K562 (cell line): ENCODE results near the gene MMP23B. TPM values are rescaled to one million over a fixed set of nuclear protein-coding genes. Genes with fewer than 3 reads are reported as not detected.

Experiments used
- BRF1 ChIP-seq: IDR thresholded peaks from 3 replicates; pipeline ENCODE4 v1.6.1; 2011; ENCODE audit warnings: borderline replicate concordance, mild to moderate bottlenecking; ENCODE audit not compliant: insufficient read length; ENCODE audit errors: extremely low read depth
- ETV1 ChIP-seq: fragments of 450-650 bp; conservative IDR thresholded peaks from 2 replicates; pipeline ENCODE4 v1.6.1; 2016; ENCODE audit warnings: missing genetic modification characterization, control low read depth, low read depth, missing compliant biosample characterization
- KAT7 ChIP-seq: sonication (generic); formaldehyde crosslinking; IDR thresholded peaks from 2 replicates; pipeline ENCODE4 v1.8.0; 2022; ENCODE audit warnings: missing genetic modification reagents, mild to moderate bottlenecking, borderline replicate concordance
- KDM4B ChIP-seq, 2 experiments: fragments of 450-650 bp in 1 of 2; sonication (generic) in 1 of 2; IDR thresholded peaks; 2 replicates each; pipeline ENCODE4 v1.6.1; 2016 to 2017; ENCODE audit warnings: borderline replicate concordance in 2 of 2, antibody characterized with exemption in 1 of 2, low read depth in 1 of 2, mild to moderate bottlenecking in 1 of 2
- KLF6 ChIP-seq: fragments of 250-450 bp; sonication (Bioruptor Pico); IDR thresholded peaks from 2 replicates; pipeline ENCODE4 v1.4.0; 2020; ENCODE audit warnings: mild to moderate bottlenecking, moderate library complexity, borderline replicate concordance
- MLX ChIP-seq, 2 experiments: fragments of 450-650 bp in 1 of 2; sonication (generic) in 1 of 2; formaldehyde crosslinking; conservative IDR thresholded peaks; 2 replicates each; pipeline versions ENCODE4 v1.4.0 to v1.8.1; 2020 to 2022; ENCODE audit warnings: mild to moderate bottlenecking in 1 of 2, missing genetic modification reagents in 1 of 2
- SNIP1 ChIP-seq: fragments of 450-650 bp; IDR thresholded peaks from 2 replicates; pipeline ENCODE4 v1.7.1; 2017; ENCODE audit warnings: low read depth, mild to moderate bottlenecking
- TAF7 ChIP-seq: fragments of 450-650 bp; IDR thresholded peaks from 2 replicates; pipeline ENCODE4 v1.6.1; 2016; ENCODE audit warnings: missing genetic modification characterization, missing compliant biosample characterization
- ZBTB40 ChIP-seq, 2 experiments: fragments of 450-650 bp in 1 of 2; sonication (generic) in 1 of 2; formaldehyde crosslinking in 1 of 2; IDR thresholded peaks; 2 replicates each; pipeline versions ENCODE4 v1.7.1 to v1.9.0; 2016 to 2022; ENCODE audit warnings: inconsistent platforms in 1 of 2, mild to moderate bottlenecking in 1 of 2, missing genetic modification reagents in 1 of 2
- ZNF134 ChIP-seq: fragments of 250-450 bp; sonication (Bioruptor Pico); conservative IDR thresholded peaks from 2 replicates; pipeline ENCODE4 v1.4.0; 2020
- ZNF143 ChIP-seq: sonication (generic); formaldehyde crosslinking; IDR thresholded peaks from 2 replicates; pipeline ENCODE4 v1.9.0; 2022; ENCODE audit warnings: mild to moderate bottlenecking, missing genetic modification reagents
- ZNF174 ChIP-seq: fragments of 250-450 bp; sonication (Bioruptor Pico); IDR thresholded peaks from 2 replicates; pipeline ENCODE4 v1.4.0; 2020; ENCODE audit warnings: mild to moderate bottlenecking
- ZNF224 ChIP-seq: sonication (generic); formaldehyde crosslinking; IDR thresholded peaks from 2 replicates; pipeline ENCODE4 v1.8.0; 2022; ENCODE audit warnings: mild to moderate bottlenecking, missing genetic modification reagents
- ZNF518B ChIP-seq: fragments of 250-450 bp; sonication (Bioruptor Pico); IDR thresholded peaks from 2 replicates; pipeline ENCODE4 v1.5.0; 2021; ENCODE audit warnings: mild to moderate bottlenecking, moderate library complexity
- polyA plus RNA-seq, 8 experiments: library from polyadenylated mRNA; depleted of rRNA in 4 of 8; stranded (reverse) in 5 of 8; unstranded in 3 of 8; fragments of >200 nt; fragmentation: Nextera tagmentation in 2 of 8; fragmentation: Illumina TruSeq in 1 of 8; extraction: Ambion mirVana in 2 of 8; extraction: Trizol in 1 of 8; gene quantifications; 2 replicates each; pipeline versions ENCODE4 v1.2.1 to v1.2.3, GENCODE V29; 2011 to 2014; ENCODE audit warnings: inconsistent platforms in 1 of 8, missing spikeins in 1 of 8
- total RNA-seq, 7 experiments: library from RNA; depleted of rRNA in 6 of 7; stranded (reverse); fragments of >200 nt in 6 of 7; fragmentation: Illumina TruSeq in 2 of 7; extraction: Trizol in 2 of 7; gene quantifications; 2 replicates each; pipeline versions ENCODE4 v1.2.1 to v1.2.3, GENCODE V29; 2011 to 2021; ENCODE audit warnings: low replicate concordance in 1 of 7

Gene MMP23B
- total and polyA plus RNA-seq, 9 of the 15 experiments (the other 6 are each of a cell fraction or from before 2014, with no cell fraction given), result 0.28 to 1.2 (median 0.41) TPM; not detected in 5

- peak; percentile 78 for TF ChIP-seq ZNF134 (CRISPR knock-in tag)
- TF ChIP-seq ETV1 (tag), result peak; percentile 62
- TF ChIP-seq SNIP1, result no peak
- no peak for TF ChIP-seq ZNF518B (CRISPR knock-in tag)
- 0 out of 2 replicates have a peak, but pooled peaks have one; percentile 57 for TF ChIP-seq ZNF174
- TF ChIP-seq KAT7 (CRISPR knock-in tag), result no peak
- no peak for TF ChIP-seq KDM4B (IDR thresholded peaks at IDR 0.05; ENCODE audit: borderline replicate concordance in 2 of 2, low read depth in 1 of 2)
- TF ChIP-seq ZBTB40 (IDR thresholded peaks at IDR 0.05), result no peak
- no peak for TF ChIP-seq ZBTB40 (CRISPR knock-in tag; IDR thresholded peaks at IDR 0.05)
- TF ChIP-seq MLX (CRISPR knock-in tag; conservative IDR thresholded peaks at IDR 0.05), result no peak
- TF ChIP-seq KLF6 (CRISPR knock-in tag), result peak; percentile 92; the same call in 1 of the 2 replicates
- no peak for TF ChIP-seq ZNF224 (CRISPR knock-in tag)
- TF ChIP-seq ZNF143, result no peak
- no peak for TF ChIP-seq BRF1
- TF ChIP-seq TAF7 (tag), result peak; percentile 74
Observed at GRCh38 chr1:1609822-1610485, 22.0 kb upstream of the MMP23B start (continued).
